Nephron progenitor cell (in vitro differentiated cells): Measurements from ENCODE around the gene ZBED3.

Experiments
- DNase-seq: peaks from one replicate; pipeline ENCODE4 v3.0.0; 2021
- H3K27ac Mint-ChIP-seq: 2 replicates; pipeline ENCODE4 v1.8.0; 2021; ENCODE audit warnings: mild to moderate bottlenecking, moderate library complexity, mixed read lengths
- H3K27me3 Mint-ChIP-seq: 2 replicates; pipeline ENCODE4 v1.8.0; 2021; ENCODE audit warnings: mild to moderate bottlenecking, low read depth, mixed read lengths; ENCODE audit not compliant: poor library complexity
- H3K36me3 Mint-ChIP-seq: 2 replicates; pipeline ENCODE4 v1.8.0; 2021; ENCODE audit warnings: low read depth, mixed read lengths
- H3K4me1 Mint-ChIP-seq: 2 replicates; pipeline ENCODE4 v1.8.0; 2021; ENCODE audit warnings: mixed read lengths
- H3K4me3 Mint-ChIP-seq: 2 replicates; pipeline ENCODE4 v1.8.0; 2021; ENCODE audit warnings: mild to moderate bottlenecking, moderate library complexity, mixed read lengths
- H3K9me3 Mint-ChIP-seq: 2 replicates; pipeline ENCODE4 v1.8.0; 2021; ENCODE audit warnings: mild to moderate bottlenecking, moderate library complexity, mixed read lengths
- CTCF ChIP-seq: fragments of 200-600 bp; sonication (generic); IDR thresholded peaks from 2 replicates; pipeline ENCODE4 v1.5.0; 2021; ENCODE audit warnings: antibody characterized with exemption

ZBED3 gene

GRCh38 chr5:77086689-77087483 lies at the start of gene ZBED3:
ZBED3 (minus strand) TSS chr5:77087285; CDS start chr5:77077878, 9,407 bp downstream.
- Mint-ChIP-seq H3K27ac (peak within 1 kb of the TSS; percentile 99), H3K4me1 (peaks cover 42% of the 10 kb centered on the region), H3K4me3 (peak within 1 kb of the TSS; percentile 96), H3K36me3 (peaks cover 59% of the 10 kb centered on the region), H3K27me3 (no peaks in the 10 kb centered on the region), H3K9me3 (peaks cover 34% of the 10 kb centered on the region)
- no peak for TF ChIP-seq CTCF
- peak; percentile 61 for DNase-seq

- TF ChIP-seq CTCF, result no peak
- H3K4me3 Mint-ChIP-seq, result no peak overlapping the region
- H3K9me3 Mint-ChIP-seq, result no peaks in the 10 kb centered on the region
- no peak for DNase-seq
- H3K27me3 Mint-ChIP-seq, result no peaks in the 10 kb centered on the region
- no peak overlapping the region for H3K27ac Mint-ChIP-seq
- peaks cover 23% of the 10 kb centered on the region for H3K36me3 Mint-ChIP-seq
- H3K4me1 Mint-ChIP-seq, result peaks cover under 1% of the 10 kb centered on the region
Observed at GRCh38 chr5:77133061-77133758, 46.1 kb upstream of the ZBED3 start.

- no peaks in the 10 kb centered on the region for H3K4me1 Mint-ChIP-seq
- no peak overlapping the region for H3K4me3 Mint-ChIP-seq
- TF ChIP-seq CTCF, result no peak
- peak overlapping the region; percentile 47 for H3K27ac Mint-ChIP-seq
- DNase-seq, result no peak
- H3K9me3 Mint-ChIP-seq, result no peaks in the 10 kb centered on the region
- H3K36me3 Mint-ChIP-seq, result peaks cover 32% of the 10 kb centered on the region
- H3K27me3 Mint-ChIP-seq, result no peaks in the 10 kb centered on the region
Observed at GRCh38 chr5:77131361-77131760, 44.3 kb upstream of the ZBED3 start.

GRCh38 chr5:77129391-77129990 lies 42.4 kb upstream of the ZBED3 start:
- no peaks in the 10 kb centered on the region for H3K4me1 Mint-ChIP-seq
- DNase-seq, result peak; percentile 52
- no peak overlapping the region for H3K27ac Mint-ChIP-seq
- peaks cover 30% of the 10 kb centered on the region for H3K36me3 Mint-ChIP-seq
- peaks cover 3% of the 10 kb centered on the region for H3K9me3 Mint-ChIP-seq
- H3K27me3 Mint-ChIP-seq, result no peaks in the 10 kb centered on the region
- peak; percentile 44 for TF ChIP-seq CTCF
- H3K4me3 Mint-ChIP-seq, result no peak overlapping the region

- Mint-ChIP-seq H3K9me3 (peaks cover 9% of the 10 kb centered on the region), H3K27ac (no peak overlapping the region), H3K4me3 (no peak overlapping the region), H3K36me3 (peaks cover 35% of the 10 kb centered on the region), H3K27me3 (no peaks in the 10 kb centered on the region), H3K4me1 (no peaks in the 10 kb centered on the region)
- no peak for TF ChIP-seq CTCF
- DNase-seq, result no peak
Observed at GRCh38 chr5:77128411-77129061, 41.5 kb upstream of the ZBED3 start.
